ENCODE results near the gene NES.

GRCh38 chr1:156669794-156670193 lies 7.4 kb downstream of the NES start:
- TF ChIP-seq ZNF274 (IDR thresholded peaks at IDR 0.05; ENCODE audit: low read length), result no peak
- no peak for TF ChIP-seq ZNF274 (tag by site-specific recombination; IDR thresholded peaks at IDR 0.05; ENCODE audit: borderline replicate concordance)
- TF ChIP-seq ZNF266 (tag by site-specific recombination; IDR thresholded peaks at IDR 0.05; ENCODE audit: low read depth), result no peak
- no peak for TF ChIP-seq CTCF (tag by site-specific recombination; IDR thresholded peaks at IDR 0.05)
- TF ChIP-seq ZBTB10 (tag by site-specific recombination; IDR thresholded peaks at IDR 0.05), result no peak
- no peak for TF ChIP-seq ZBTB8A (tag by site-specific recombination; IDR thresholded peaks at IDR 0.05)
- TF ChIP-seq ZNF335 (tag by site-specific recombination; conservative IDR thresholded peaks at IDR 0.05), result no peak
- TF ChIP-seq REST (tag by site-specific recombination; IDR thresholded peaks at IDR 0.05), result no peak
- no peak for TF ChIP-seq ZNF140 (tag by site-specific recombination; IDR thresholded peaks at IDR 0.05)
- no peak for TF ChIP-seq ZEB2 (tag by site-specific recombination; IDR thresholded peaks at IDR 0.05)

Measured in HEK293 (cell line).